ENCODE results near the gene XKR7.

The XKR7 gene

DNA sequence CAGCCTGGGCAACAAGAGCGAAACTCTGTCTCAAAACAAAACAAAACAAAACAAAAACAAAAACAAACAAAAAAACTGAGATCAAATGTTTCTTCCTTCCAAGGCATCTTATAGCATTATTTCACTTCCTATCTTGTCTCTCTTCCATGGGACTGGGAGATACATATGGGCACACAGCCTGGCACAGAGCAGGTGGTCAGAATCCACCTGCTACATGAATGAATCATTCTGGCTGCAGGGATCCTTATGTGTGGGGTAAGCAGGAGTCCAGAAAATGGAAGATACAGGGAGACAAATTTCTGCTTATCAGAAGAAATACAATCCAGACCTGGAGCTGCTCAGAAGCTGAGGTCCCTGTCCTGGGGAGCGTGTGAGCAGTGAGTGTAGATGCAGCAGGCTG, 24.1 kb downstream of the XKR7 start:
- ChIA-PET CTCF (no interaction called here), POLR2A (no interaction called here)
- TF ChIP-seq CTCF (IDR thresholded peaks at IDR 0.05; ENCODE audit: control extremely low read depth, extremely low read depth, low read depth, missing control alignments) = no peak
- no peak for DNase-seq (ENCODE audit: extremely low spot score)

- no peak for TF ChIP-seq CTCF (IDR thresholded peaks at IDR 0.05; ENCODE audit: control extremely low read depth, extremely low read depth, low read depth, missing control alignments)
- ChIA-PET CTCF (interaction anchor here (1.5 kb wide), 1 partner anchor 27 kb away, joined by 3 read pairs; no protein-coding TSS in a partner anchor), POLR2A (no interaction called here)
- DNase-seq (ENCODE audit: extremely low spot score) = no peak
Measured at GRCh38 chr20:31996996-31997395, 29.0 kb downstream of the XKR7 start.

DNA sequence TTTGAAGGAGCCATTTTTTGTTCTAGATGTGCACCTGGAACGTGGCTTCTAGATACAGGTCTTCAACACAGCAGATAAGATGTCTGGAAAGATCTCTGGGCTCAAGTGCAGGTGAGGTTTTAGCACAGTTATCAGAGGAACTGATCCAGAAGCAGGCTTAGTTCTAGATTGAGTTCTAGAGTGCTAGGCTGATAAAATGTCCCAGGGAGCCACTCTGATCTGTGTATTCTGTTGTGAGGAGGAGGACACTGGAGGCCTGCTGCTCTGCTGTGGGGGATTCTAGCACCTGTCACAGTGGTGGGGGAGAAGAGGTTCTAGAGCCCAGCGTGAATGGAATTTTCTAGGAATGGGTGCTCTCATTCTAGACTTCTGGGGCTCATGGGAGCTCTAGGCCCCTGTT, 30.3 kb downstream of the XKR7 start:
- no peak for TF ChIP-seq CTCF (IDR thresholded peaks at IDR 0.05; ENCODE audit: control extremely low read depth, extremely low read depth, low read depth, missing control alignments)
- POLR2A ChIA-PET = no interaction called here
- CTCF ChIA-PET = interaction anchor here (1.3 kb wide), 1 partner anchor 32 kb away, joined by 3 read pairs; no protein-coding TSS in a partner anchor
- no peak for DNase-seq (ENCODE audit: extremely low spot score)

DNA sequence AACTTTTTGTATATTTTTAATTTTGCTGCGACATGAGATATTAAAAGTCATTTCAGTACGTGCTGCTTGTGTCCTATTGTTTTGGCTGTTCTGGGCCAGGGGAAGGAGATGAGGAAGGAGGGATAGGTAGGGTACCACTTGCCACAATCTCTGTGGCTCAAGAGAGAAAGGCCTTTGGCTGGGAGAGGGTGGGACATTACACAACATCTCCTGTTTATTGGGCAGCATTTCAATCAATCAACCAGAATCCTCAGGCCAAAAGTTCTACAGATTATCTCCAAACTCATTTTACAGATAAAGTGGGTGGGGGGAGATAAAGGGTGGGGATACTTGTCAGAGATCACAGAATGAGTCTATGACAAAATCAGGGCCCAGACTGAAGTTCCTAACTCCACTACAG, 35.4 kb downstream of the XKR7 start:
- TF ChIP-seq CTCF (IDR thresholded peaks at IDR 0.05; ENCODE audit: control extremely low read depth, extremely low read depth, low read depth, missing control alignments) = no peak
- ChIA-PET CTCF (no interaction called here), POLR2A (no interaction called here)
- DNase-seq (ENCODE audit: extremely low spot score) = no peak

DNA sequence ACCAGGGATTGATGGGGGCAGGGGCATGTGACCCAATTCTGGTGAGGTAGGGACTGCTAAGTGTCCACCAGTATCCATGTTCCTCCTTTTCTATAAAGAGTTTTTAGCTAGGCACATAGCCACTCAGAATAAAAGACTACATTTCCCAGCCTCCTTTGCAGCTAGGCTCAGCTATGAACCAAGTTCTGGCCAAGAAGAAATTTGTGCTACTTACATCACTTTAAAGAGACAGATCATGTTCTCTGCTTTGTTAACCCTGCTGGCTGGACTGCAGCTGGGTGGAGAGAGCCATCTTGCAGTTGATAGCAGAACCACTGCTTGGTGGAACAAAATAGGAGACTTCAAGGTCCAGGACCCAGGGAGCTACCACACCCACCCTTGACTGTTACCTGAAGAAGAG, 37.0 kb downstream of the XKR7 start:
- no peak for TF ChIP-seq CTCF (IDR thresholded peaks at IDR 0.05; ENCODE audit: control extremely low read depth, extremely low read depth, low read depth, missing control alignments)
- ChIA-PET POLR2A (no interaction called here), CTCF (no interaction called here)
- DNase-seq (ENCODE audit: extremely low spot score) = no peak

- ChIA-PET POLR2A (no interaction called here), CTCF (interaction anchor here (1.3 to 1.5 kb wide), 2 partner anchors 153 to 158 kb away, joined by 3 read pairs; no protein-coding TSS in a partner anchor)
- DNase-seq (ENCODE audit: extremely low spot score) = no peak
- no peak for TF ChIP-seq CTCF (IDR thresholded peaks at IDR 0.05; ENCODE audit: control extremely low read depth, extremely low read depth, low read depth, missing control alignments)
Measured at GRCh38 chr20:32006053-32006452, 38.1 kb downstream of the XKR7 start.
